K562 (cell line): ENCODE results near the gene ZBTB16. TPM values are rescaled to one million over a fixed set of nuclear protein-coding genes. Genes with fewer than 3 reads are reported as not detected.

Experiments used
- RUNX1 ChIP-seq: sonication (generic); IDR thresholded peaks from 2 replicates; pipeline ENCODE4 v1.6.1; 2016; ENCODE audit warnings: antibody characterized with exemption, low read depth
- THRAP3 ChIP-seq: fragments of 450-650 bp; IDR thresholded peaks from 2 replicates; pipeline ENCODE4 v1.6.1; 2016; ENCODE audit warnings: mild to moderate bottlenecking, inconsistent platforms, borderline replicate concordance
- YY1 ChIP-seq, 3 experiments: IDR thresholded peaks; 2 replicates each; pipeline ENCODE4 v1.6.1; 2011; ENCODE audit warnings: low read length in 2 of 3, mild to moderate bottlenecking in 2 of 3, moderate library complexity in 2 of 3, borderline replicate concordance in 1 of 3, control low read depth in 1 of 3, low read depth in 1 of 3; ENCODE audit not compliant: insufficient read depth in 3 of 3, insufficient replicate concordance in 2 of 3, control insufficient read depth in 1 of 3, insufficient read length in 1 of 3; ENCODE audit errors: extremely low read depth in 1 of 3
- polyA plus RNA-seq, 8 experiments: library from polyadenylated mRNA; depleted of rRNA in 4 of 8; stranded (reverse) in 5 of 8; unstranded in 3 of 8; fragments of >200 nt; fragmentation: Nextera tagmentation in 2 of 8; fragmentation: Illumina TruSeq in 1 of 8; extraction: Ambion mirVana in 2 of 8; extraction: Trizol in 1 of 8; gene quantifications; 2 replicates each; pipeline versions ENCODE4 v1.2.1 to v1.2.3, GENCODE V29; 2011 to 2014; ENCODE audit warnings: inconsistent platforms in 1 of 8, missing spikeins in 1 of 8
- total RNA-seq, 7 experiments: library from RNA; depleted of rRNA in 6 of 7; stranded (reverse); fragments of >200 nt in 6 of 7; fragmentation: Illumina TruSeq in 2 of 7; extraction: Trizol in 2 of 7; gene quantifications; 2 replicates each; pipeline versions ENCODE4 v1.2.1 to v1.2.3, GENCODE V29; 2011 to 2021; ENCODE audit warnings: low replicate concordance in 1 of 7
- TF ChIP-seq, protein P1 (sequence below): fragments of 250-450 bp; sonication (Bioruptor Pico); IDR thresholded peaks from 2 replicates; pipeline ENCODE4 v1.8.0; 2021; ENCODE audit warnings: moderate library complexity, mild to moderate bottlenecking, inconsistent platforms
- TF ChIP-seq, protein P2 (sequence below): fragments of 450-650 bp; formaldehyde crosslinking; IDR thresholded peaks from 2 replicates; pipeline ENCODE4 v1.4.0; 2020; ENCODE audit warnings: mild to moderate bottlenecking, moderate library complexity
- TF ChIP-seq, protein P3 (sequence below): fragments of 200-800 bp; sonication (Bioruptor generic); IDR thresholded peaks from 2 replicates; pipeline ENCODE4 v1.6.1; 2017; ENCODE audit warnings: missing genetic modification characterization, missing compliant biosample characterization

The ZBTB16 gene
- total and polyA plus RNA-seq, 9 of the 15 experiments (the other 6 are each of a cell fraction or from before 2014, with no cell fraction given): 0.06 to 0.40 (median 0.24) TPM; not detected in 4

DNA sequence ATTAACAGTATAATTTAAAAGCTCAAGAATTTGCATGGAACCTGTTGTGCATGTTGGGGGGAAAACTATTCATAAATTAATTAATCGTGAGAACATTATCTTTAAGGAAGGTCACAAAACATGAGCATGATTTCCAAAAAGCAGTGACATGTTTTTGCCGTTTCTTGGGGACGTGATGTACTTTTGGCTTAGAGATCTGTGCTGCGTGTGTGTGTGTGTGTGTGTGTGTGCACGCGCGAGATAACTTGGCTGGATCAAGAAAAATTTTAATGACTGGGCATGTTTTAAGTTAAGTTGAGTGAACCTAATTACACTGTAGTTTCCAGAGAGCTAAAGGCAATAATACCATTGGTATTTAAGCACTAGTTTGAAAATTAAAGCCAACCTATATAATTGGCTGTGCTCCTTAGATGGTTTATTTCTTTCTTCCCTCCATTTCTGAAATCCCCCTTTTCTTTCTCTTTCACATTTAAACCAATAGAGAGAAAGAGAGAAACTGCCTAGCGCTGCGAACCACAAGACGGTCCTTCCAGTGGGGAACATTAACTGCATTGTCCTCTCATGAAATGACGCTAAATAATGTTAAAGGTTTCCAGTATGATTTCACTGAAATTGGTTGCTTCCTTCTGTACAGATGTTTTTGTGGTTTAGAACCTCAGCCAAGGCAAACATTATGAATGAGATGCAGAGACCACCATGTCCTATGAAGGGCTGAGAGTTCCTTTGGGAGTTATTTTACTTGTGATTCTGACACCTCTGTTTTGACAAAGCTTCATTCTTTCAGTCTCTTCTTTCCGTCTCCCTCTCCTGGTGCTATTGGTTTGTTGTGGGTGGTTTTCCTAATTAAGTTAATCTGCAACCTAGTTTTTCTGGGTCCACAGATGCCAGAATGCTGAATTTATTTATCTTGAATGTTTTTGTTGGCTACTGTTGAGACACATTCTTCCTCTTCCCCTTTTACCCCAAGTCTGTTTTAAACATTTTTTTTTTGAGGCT is 51.7 kb downstream of the ZBTB16 start (continued):
- TF ChIP-seq, protein P1, sequence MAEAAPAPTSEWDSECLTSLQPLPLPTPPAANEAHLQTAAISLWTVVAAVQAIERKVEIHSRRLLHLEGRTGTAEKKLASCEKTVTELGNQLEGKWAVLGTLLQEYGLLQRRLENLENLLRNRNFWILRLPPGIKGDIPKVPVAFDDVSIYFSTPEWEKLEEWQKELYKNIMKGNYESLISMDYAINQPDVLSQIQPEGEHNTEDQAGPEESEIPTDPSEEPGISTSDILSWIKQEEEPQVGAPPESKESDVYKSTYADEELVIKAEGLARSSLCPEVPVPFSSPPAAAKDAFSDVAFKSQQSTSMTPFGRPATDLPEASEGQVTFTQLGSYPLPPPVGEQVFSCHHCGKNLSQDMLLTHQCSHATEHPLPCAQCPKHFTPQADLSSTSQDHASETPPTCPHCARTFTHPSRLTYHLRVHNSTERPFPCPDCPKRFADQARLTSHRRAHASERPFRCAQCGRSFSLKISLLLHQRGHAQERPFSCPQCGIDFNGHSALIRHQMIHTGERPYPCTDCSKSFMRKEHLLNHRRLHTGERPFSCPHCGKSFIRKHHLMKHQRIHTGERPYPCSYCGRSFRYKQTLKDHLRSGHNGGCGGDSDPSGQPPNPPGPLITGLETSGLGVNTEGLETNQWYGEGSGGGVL (CRISPR knock-in tag): no peak
- TF ChIP-seq, protein P2, sequence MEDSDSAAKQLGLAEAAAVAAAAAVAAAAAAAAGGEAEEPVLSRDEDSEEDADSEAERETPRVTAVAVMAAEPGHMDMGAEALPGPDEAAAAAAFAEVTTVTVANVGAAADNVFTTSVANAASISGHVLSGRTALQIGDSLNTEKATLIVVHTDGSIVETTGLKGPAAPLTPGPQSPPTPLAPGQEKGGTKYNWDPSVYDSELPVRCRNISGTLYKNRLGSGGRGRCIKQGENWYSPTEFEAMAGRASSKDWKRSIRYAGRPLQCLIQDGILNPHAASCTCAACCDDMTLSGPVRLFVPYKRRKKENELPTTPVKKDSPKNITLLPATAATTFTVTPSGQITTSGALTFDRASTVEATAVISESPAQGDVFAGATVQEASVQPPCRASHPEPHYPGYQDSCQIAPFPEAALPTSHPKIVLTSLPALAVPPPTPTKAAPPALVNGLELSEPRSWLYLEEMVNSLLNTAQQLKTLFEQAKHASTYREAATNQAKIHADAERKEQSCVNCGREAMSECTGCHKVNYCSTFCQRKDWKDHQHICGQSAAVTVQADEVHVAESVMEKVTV (CRISPR knock-in tag): no peak
- TF ChIP-seq YY1 (IDR thresholded peaks at IDR 0.05; ENCODE audit: borderline replicate concordance in 1 of 3, control insufficient read depth in 1 of 3, extremely low read depth in 1 of 3, insufficient read depth in 3 of 3, insufficient read length in 1 of 3, insufficient replicate concordance in 2 of 3, low read depth in 1 of 3, low read length in 2 of 3) (no peak), RUNX1 (no peak), THRAP3 (no peak)
- TF ChIP-seq, protein P3, sequence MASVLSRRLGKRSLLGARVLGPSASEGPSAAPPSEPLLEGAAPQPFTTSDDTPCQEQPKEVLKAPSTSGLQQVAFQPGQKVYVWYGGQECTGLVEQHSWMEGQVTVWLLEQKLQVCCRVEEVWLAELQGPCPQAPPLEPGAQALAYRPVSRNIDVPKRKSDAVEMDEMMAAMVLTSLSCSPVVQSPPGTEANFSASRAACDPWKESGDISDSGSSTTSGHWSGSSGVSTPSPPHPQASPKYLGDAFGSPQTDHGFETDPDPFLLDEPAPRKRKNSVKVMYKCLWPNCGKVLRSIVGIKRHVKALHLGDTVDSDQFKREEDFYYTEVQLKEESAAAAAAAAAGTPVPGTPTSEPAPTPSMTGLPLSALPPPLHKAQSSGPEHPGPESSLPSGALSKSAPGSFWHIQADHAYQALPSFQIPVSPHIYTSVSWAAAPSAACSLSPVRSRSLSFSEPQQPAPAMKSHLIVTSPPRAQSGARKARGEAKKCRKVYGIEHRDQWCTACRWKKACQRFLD (CRISPR knock-in tag): no peak
- TF ChIP-seq, all 486 proteins: peak for 0
